ENCODE measurements around the gene CCDC136.

DNA sequence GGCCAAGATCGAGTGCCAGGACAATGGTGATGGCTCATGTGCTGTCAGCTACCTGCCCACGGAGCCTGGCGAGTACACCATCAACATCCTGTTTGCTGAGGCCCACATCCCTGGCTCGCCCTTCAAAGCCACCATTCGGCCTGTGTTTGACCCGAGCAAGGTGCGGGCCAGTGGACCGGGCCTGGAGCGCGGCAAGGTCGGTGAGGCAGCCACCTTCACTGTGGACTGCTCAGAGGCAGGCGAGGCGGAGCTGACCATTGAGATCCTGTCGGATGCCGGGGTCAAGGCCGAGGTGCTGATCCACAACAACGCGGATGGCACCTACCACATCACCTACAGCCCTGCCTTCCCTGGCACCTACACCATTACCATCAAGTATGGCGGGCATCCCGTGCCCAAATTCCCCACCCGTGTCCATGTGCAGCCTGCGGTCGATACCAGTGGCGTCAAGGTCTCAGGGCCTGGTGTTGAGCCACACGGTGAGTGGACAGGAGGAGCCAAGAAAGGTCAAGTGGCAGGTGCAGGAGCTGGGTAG is 53.1 kb downstream of the CCDC136 start:
- TF ChIP-seq, protein P1, sequence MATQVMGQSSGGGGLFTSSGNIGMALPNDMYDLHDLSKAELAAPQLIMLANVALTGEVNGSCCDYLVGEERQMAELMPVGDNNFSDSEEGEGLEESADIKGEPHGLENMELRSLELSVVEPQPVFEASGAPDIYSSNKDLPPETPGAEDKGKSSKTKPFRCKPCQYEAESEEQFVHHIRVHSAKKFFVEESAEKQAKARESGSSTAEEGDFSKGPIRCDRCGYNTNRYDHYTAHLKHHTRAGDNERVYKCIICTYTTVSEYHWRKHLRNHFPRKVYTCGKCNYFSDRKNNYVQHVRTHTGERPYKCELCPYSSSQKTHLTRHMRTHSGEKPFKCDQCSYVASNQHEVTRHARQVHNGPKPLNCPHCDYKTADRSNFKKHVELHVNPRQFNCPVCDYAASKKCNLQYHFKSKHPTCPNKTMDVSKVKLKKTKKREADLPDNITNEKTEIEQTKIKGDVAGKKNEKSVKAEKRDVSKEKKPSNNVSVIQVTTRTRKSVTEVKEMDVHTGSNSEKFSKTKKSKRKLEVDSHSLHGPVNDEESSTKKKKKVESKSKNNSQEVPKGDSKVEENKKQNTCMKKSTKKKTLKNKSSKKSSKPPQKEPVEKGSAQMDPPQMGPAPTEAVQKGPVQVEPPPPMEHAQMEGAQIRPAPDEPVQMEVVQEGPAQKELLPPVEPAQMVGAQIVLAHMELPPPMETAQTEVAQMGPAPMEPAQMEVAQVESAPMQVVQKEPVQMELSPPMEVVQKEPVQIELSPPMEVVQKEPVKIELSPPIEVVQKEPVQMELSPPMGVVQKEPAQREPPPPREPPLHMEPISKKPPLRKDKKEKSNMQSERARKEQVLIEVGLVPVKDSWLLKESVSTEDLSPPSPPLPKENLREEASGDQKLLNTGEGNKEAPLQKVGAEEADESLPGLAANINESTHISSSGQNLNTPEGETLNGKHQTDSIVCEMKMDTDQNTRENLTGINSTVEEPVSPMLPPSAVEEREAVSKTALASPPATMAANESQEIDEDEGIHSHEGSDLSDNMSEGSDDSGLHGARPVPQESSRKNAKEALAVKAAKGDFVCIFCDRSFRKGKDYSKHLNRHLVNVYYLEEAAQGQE (IDR thresholded peaks at IDR 0.05; ENCODE audit: low read depth) = no peak
- TF ChIP-seq TAF1 (IDR thresholded peaks at IDR 0.05; ENCODE audit: low read depth) = no peak
- TF ChIP-seq YY1 (IDR thresholded peaks at IDR 0.05; ENCODE audit: low read depth) = no peak
- no peak for TF ChIP-seq RAD21 (IDR thresholded peaks at IDR 0.05; ENCODE audit: low read depth)
- TF ChIP-seq EGR1 (IDR thresholded peaks at IDR 0.05) = no peak
- no peak for TF ChIP-seq EP300 (IDR thresholded peaks at IDR 0.05; ENCODE audit: borderline replicate concordance)
- TF ChIP-seq NFIC (IDR thresholded peaks at IDR 0.05) = no peak
- TF ChIP-seq, protein P2, sequence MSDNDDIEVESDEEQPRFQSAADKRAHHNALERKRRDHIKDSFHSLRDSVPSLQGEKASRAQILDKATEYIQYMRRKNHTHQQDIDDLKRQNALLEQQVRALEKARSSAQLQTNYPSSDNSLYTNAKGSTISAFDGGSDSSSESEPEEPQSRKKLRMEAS (IDR thresholded peaks at IDR 0.05) = no peak
- TF ChIP-seq TCF12 (IDR thresholded peaks at IDR 0.05; ENCODE audit: low read depth) = no peak
- TF ChIP-seq CREB1 (IDR thresholded peaks at IDR 0.05; ENCODE audit: low read depth) = no peak
